ENCODE measurements around the gene LHFPL6.

- TF ChIP-seq CTCF (IDR thresholded peaks at IDR 0.05) (no peak), POLR2A (IDR thresholded peaks at IDR 0.05) (no peak), POLR2AphosphoS5 (IDR thresholded peaks at IDR 0.05; ENCODE audit: insufficient read depth in 1 of 2, low read depth in 1 of 2) (no peak)
Observed at GRCh38 chr13:39603424-39603947, 493 bp upstream of the LHFPL6 start.

Data from vagina (tissue), 2 donors.